HL-60 (cell line): ENCODE results near the gene ALDH1A2.

Experiments
- DNase-seq, 2 experiments: peaks; one replicate each; pipeline ENCODE4 v3.0.0-alpha.2; 2010 to 2020; ENCODE audit warnings: low read depth in 1 of 2, low spot score in 1 of 2
- H3K27ac ChIP-seq: fragments of 250-450 bp; sonication (Bioruptor Pico); replicated peaks from 2 replicates; pipeline ENCODE4 v1.5.1; 2020; ENCODE audit warnings: mild to moderate bottlenecking, moderate library complexity
- H3K27me3 ChIP-seq: fragments of 250-450 bp; sonication (Bioruptor Pico); 2 replicates; pipeline ENCODE4 v1.5.1; 2021; ENCODE audit warnings: mild to moderate bottlenecking, moderate library complexity; ENCODE audit not compliant: insufficient read depth, poor library complexity, severe bottlenecking
- H3K4me3 ChIP-seq: replicated peaks from 2 replicates; pipeline ENCODE4 v1.5.1; 2011; ENCODE audit warnings: mild to moderate bottlenecking, control low read depth, low read length; ENCODE audit not compliant: insufficient read depth
- CTCF ChIP-seq: IDR thresholded peaks from one replicate; pipeline ENCODE4 v1.5.1; 2011; ENCODE audit warnings: low read length, control low read depth, inconsistent platforms; ENCODE audit not compliant: insufficient read depth
- GABPA ChIP-seq: IDR thresholded peaks from 2 replicates; pipeline ENCODE4 v1.6.1; 2012; ENCODE audit warnings: low read depth
- POLR2AphosphoS5 ChIP-seq: IDR thresholded peaks from 2 replicates; pipeline ENCODE4 v1.6.1; 2012; ENCODE audit warnings: low read depth
- REST ChIP-seq: IDR thresholded peaks from 2 replicates; pipeline ENCODE4 v1.6.1; 2012; ENCODE audit warnings: low read depth; ENCODE audit not compliant: insufficient replicate concordance
- SPI1 ChIP-seq: IDR thresholded peaks from 2 replicates; pipeline ENCODE4 v1.6.1; 2012; ENCODE audit warnings: low read depth, mild to moderate bottlenecking, borderline replicate concordance

The ALDH1A2 gene

GRCh38 chr15:58043192-58043903, 22.2 kb downstream of the ALDH1A2 start:
- H3K27ac ChIP-seq: no peak overlapping the region
- TF ChIP-seq GABPA (no peak), CTCF (peak; percentile 64)
- H3K4me3 ChIP-seq: no peak overlapping the region
- H3K27me3 ChIP-seq: peaks cover 2% of the 10 kb centered on the region
- DNase-seq: peak in 1 of 2 experiments; percentile 38

GRCh38 chr15:58042006-58042405, 23.5 kb downstream of the ALDH1A2 start:
- Histone ChIP-seq H3K27me3 (peaks cover 5% of the 10 kb centered on the region), H3K4me3 (no peak overlapping the region), H3K27ac (no peak overlapping the region)
- TF ChIP-seq CTCF: no peak
- TF ChIP-seq POLR2AphosphoS5: no peak
- DNase-seq: no peak

- no peak for TF ChIP-seq GABPA
- TF ChIP-seq CTCF: no peak
- no peak for TF ChIP-seq POLR2AphosphoS5
- no peak for TF ChIP-seq REST
- no peak overlapping the region for H3K4me3 ChIP-seq
- H3K27me3 ChIP-seq: peaks cover 5% of the 10 kb centered on the region
- no peak for DNase-seq
- H3K27ac ChIP-seq: no peak overlapping the region
Observed at GRCh38 chr15:58040150-58040549, 25.4 kb downstream of the ALDH1A2 start.

GRCh38 chr15:58039079-58040035, 26.2 kb downstream of the ALDH1A2 start:
- TF ChIP-seq POLR2AphosphoS5 (no peak), GABPA (no peak), CTCF (no peak), SPI1 (no peak), REST (no peak)
- H3K27me3 ChIP-seq: peaks cover 5% of the 10 kb centered on the region
- no peak overlapping the region for H3K27ac ChIP-seq
- no peak for DNase-seq
- H3K4me3 ChIP-seq: no peak overlapping the region
